ENCODE measurements around the gene STRIT1. TPM values are rescaled to one million over a fixed set of nuclear protein-coding genes. Genes with fewer than 3 reads are reported as not detected.

Gene STRIT1
- total RNA-seq, 2 donors from 2014 or later = not detected

GRCh38 chr3:155241579-155241978 is 51.9 kb downstream of the STRIT1 start:
- no peak overlapping the region for H3K27ac ChIP-seq (ENCODE audit: low read depth, low read length)
- no peaks in the 10 kb centered on the region for H3K4me1 ChIP-seq (ENCODE audit: control insufficient read depth, insufficient read depth, low read length)
- no peaks in the 10 kb centered on the region for H3K27me3 ChIP-seq (ENCODE audit: control insufficient read depth, insufficient read depth, low read length, poor library complexity, severe bottlenecking)
- H3K4me3 ChIP-seq (ENCODE audit: low read length) = no peak overlapping the region
- H3K27me3 Mint-ChIP-seq (ENCODE audit: insufficient read depth) = no peaks in the 10 kb centered on the region
- no peak overlapping the region for H3K27ac Mint-ChIP-seq
- WGBS, 2 experiments (ENCODE audit: insufficient coverage in 1 of 2, insufficient read length in 1 of 2) = 89 to 91% methylated on average over 2 to 4 of the region's 4 CpGs
- DNase-seq = no peak
- no peaks in the 10 kb centered on the region for H3K4me1 Mint-ChIP-seq
- no peaks in the 10 kb centered on the region for H3K9me3 ChIP-seq (ENCODE audit: control insufficient read depth, low read length)
- TF ChIP-seq CTCF (conservative IDR thresholded peaks at IDR 0.05) = no peak
- no peaks in the 10 kb centered on the region for H3K36me3 ChIP-seq (ENCODE audit: control insufficient read depth, insufficient read depth, low read length)
- no peak overlapping the region for H3K4me3 Mint-ChIP-seq
- no peaks in the 10 kb centered on the region for H3K9me3 Mint-ChIP-seq
- H3K36me3 Mint-ChIP-seq (ENCODE audit: low read depth) = peaks cover 4% of the 10 kb centered on the region
- no peak overlapping the region for H3K9ac ChIP-seq (ENCODE audit: extremely low read depth, low read length, poor library complexity, severe bottlenecking)

Other genes starting within 250 kb of the STRIT1 start
- 10 to 100 TPM; 30.2 to 31.9 TPM for gene MME, start 213.4 kb downstream of the STRIT1 start, total RNA-seq

All from endodermal cell (in vitro differentiated cells).